ENCODE data around the gene FOXP1.

DNA sequence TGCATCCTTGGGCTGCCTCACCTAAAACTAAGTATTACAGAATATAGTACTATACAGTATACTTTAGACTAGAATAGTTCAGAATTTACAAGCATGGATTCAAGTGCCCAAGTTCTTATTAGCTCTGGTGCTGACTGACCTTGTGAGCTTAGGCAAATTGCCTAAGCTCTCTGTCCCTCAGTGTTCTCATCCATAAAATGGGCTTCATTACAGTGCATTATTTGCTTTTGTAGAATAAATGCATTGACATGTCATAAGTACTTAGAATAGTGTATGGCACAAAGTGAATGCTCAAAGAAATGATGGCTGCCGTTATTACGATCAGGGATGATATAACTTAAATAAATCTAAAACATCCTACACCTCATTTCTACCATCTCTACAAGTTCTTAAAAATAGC, 269.7 kb downstream of the FOXP1 start:
- TF ChIP-seq CTCF (IDR thresholded peaks at IDR 0.05; ENCODE audit: low read depth, low read length, missing input control) = no peak
- TF ChIP-seq RAD21 (IDR thresholded peaks at IDR 0.05) = no peak
